HG02870 (cell line): Measurements from ENCODE around the gene NR2F1.
A peak's percentile ranks its signal among the peaks of the same experiment; 100 is the strongest.

Experiments
- ATAC-seq: cut with Tn5 transposase; IDR thresholded peaks from one replicate; pipeline ENCODE4 v1.9.1; 2021; ENCODE audit warnings: mild to moderate bottlenecking, moderate library complexity; ENCODE audit not compliant: unreplicated experiment

Gene NR2F1

DNA sequence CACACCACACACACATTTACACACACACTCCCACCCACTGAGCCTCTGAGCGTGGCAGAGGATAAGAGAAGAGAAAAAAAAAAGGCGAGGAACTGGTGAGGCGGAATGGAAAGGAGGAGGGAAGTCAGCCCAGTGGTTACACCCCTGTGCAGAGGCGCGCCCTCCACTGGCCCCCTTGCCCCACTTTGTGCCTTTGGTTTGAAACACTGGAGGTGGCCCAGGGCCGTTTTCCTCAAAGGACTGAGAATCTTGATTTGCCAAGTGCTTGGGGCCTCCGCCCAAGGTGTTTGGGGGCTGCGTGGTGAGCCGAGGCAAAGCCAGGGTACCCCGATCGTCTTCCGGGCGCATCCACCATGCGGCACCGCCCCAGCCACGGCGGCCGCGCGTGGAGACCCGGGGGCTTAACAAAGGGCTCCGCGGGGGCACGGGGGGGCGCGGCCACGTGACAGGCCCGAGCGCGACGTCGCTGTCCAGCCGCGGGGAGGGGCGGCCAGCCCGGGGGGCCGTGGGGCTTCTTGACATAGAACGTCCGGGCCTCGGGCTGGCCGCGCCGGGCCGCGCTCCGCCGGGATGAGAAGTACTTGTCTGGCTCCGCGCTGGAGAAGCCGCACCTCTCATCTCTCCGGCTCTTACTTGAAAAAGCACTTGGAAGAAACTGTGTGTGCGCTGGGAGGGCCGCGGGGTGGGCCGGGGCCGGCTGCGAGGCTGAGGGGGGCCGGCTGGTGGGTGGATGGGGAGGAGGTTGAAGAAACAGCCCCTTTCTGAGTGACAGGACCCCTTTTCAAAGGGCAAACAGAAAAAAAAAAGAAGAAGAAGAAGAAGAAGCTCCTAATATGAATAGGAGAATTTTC is 21.0 kb downstream of the NR2F1 start:
- no peak for ATAC-seq

DNA sequence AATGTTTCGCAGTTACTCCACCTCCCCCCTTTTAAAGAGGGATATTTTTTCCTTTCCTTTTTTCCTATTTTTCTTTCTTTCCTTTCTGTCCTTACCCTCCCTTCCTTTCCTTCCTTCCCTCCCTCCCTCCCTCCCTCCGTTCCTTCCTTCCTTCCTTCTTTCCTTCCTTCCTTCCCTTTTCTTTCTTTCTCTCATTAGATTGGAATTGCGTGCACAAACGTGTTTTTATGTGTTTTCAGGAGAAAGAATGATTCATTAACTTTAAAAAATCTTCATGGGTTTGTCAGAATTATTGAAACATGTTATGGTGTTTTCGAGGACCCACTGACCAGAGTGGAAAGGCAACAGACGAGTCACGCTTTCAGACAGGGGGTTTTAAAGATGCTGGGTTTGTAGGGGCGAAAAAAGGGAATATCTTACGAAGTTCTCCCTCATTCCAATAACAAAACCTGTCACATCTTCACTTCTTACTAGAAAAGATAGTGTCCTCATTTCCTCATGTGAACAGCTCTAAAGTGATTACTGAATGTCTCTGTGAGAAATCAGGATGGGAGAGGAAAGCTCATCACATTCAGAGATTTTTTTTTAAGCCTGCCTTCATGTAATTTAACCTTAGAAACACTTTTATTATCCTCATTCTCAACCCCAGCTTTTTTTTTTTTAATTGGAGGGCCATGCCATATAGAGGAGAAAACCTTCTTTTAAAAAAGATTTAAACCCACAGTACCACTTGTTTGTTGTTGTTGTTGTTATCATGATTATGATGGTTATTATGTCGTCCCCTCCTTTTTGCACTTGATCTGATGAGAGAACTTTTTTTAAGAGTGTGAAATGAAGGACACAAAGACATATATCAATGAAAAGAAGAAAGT is 21.9 kb downstream of the NR2F1 start:
- no peak for ATAC-seq

DNA sequence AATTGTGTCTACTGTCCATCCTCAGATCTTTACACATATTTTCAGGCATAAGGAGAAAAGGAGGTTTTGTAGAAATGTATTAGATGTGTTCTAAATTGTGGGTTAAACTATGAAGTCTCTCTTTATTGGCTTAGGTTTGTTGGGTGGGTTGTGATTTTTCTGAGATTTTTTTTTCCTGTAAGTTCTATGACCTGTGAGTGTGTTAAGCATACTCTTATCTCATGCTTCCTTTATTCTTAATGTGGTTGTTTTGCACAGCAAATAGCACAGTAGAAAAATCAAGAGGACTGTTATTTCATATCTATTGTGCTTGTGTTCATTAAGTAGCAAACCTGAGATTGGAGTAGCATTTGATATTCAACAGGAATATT is 23.3 kb downstream of the NR2F1 start:
- no peak for ATAC-seq

DNA sequence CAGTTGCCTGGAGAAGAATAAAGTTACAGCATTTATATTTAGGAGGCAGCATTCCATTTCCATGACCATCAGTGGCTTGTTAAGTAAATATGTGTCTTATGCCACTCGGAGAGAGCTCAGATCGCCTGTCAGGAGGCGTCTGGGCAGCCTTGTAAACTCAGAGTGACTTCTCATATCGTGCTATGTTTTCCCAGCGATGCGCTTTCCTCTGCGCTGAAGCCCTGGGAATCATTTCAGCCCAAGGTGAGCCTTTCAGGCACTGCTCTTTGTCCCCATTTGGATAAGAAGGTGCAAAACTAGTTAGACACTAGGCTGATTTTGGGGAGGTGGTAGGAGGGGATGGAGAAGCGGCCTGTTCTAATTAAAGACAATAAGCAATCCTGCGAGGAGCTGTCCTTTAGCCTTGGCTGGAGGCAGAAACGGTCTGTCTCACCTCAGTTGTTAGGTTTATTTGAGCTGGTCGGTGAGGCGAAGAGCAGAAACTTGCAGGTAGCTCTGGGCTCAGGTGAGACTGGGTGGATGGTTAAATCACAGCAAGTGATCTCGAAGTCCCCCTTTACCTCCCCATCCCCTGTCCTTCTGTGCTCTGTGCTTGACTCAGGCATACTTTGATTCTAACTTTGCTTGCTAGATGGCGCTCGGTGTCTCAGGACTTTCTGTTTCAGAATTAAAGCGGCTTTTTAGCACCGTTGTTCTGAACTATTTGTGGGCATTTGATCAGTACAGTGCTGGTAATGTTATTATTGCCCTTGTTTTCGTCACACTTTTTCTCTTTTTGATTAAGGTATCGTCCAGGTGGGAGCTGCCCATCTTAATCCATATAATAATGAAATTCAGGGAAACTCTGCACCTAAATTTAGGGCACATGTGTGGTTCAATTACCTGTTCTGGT is 24.6 kb downstream of the NR2F1 start:
- peak; percentile 88 for ATAC-seq

DNA sequence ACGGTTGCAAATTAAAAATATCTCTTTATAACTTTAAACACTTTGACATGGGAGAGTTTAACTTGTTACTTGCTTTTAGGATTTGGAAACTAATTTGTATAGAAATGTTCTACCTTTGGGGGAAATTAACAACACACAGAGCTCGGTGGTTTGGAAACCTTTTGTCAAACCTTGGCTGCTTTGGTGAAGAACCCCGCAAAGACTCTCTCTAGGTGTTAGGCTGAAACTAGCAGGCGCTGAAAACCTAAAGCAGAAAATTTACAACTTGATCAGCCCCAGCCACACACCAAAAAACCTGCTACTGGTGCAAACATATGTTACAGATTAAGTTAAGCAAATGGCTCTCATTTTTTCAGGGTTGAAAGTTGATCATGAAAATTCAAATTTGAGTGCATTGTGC is 25.8 kb downstream of the NR2F1 start:
- no peak for ATAC-seq

DNA sequence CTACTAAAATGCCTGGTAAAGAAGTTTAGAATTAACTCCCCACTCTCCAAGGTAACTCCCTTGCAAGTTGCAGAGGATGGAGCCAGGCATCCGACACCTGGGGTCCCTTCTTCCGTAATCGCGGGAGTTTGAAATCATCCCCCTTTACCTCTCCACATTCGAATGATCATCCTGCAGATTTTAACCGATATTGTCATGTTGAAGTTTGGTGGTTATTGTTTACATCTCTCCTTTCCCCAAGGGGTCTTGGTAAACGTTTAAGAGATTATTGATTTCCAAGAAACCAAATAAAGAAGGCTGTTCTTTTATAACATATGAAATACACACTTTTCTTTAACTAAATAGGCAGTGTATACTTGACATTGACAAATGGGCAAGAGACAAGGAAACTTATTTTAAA is 26.7 kb downstream of the NR2F1 start:
- no peak for ATAC-seq

DNA sequence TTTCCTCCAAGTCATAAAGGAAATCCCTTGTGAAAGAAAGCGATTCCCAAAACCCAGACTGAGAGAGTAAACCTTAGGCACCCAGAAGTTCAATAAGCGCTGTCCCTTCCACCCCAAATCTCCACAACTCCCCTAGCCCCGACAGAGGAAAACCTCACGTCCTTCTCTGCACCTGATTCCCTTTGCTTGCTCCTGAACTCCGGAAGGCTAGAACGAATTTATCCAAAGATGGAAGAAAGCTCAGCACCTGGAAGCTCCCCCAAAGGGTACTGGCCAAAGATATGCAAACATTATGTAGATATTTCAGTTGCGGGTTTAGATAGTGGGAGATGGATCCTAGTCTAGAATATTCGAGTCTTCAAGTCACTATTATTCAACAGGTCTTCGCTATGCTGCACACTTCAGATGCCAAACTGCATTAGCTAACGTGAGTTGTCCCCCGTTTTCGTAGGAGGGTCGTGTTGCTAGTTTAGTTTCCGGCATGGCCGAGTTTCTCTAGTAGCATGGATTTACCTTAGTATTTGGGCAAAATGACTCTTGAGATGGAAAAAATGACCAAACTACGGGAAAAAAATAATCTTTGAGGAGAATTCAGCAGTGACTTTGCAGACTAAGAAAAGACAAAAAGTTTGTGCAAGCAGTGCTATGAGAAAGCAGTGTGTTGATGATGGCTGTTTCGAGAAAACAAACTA is 27.7 kb downstream of the NR2F1 start:
- ATAC-seq, result no peak

DNA sequence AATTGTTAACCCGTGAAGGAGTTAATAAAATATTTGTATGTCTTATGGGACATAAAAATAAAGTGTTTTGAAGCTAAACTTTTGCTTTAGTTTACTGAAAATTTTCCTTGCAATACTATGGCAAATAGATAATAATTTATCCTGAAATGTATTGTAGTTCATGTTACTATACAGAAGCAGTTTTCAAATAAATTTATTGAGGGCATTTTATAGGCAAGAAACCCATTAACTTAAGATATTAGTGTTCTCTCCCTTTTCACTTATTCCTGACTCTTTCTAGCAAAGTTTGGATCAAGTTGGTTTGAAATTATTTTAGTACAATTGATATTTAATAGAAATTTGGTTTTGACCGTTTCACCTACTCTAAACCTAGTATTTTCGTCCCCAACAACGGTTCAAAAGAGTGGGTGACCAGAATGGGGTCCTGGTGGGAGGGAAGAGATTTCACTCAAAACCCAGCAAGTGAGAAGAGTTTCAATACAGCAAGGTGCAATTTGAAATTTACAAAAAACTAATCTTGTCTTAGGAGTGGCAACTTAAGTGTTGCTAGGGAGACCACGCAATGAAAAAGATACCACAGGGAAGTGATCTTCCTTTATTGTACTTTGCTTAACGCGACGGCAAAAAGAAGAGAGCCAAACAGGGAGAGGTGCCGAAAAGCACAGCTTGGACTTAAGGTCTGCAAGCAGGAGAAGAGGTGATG is 28.4 kb downstream of the NR2F1 start:
- ATAC-seq, result no peak

DNA sequence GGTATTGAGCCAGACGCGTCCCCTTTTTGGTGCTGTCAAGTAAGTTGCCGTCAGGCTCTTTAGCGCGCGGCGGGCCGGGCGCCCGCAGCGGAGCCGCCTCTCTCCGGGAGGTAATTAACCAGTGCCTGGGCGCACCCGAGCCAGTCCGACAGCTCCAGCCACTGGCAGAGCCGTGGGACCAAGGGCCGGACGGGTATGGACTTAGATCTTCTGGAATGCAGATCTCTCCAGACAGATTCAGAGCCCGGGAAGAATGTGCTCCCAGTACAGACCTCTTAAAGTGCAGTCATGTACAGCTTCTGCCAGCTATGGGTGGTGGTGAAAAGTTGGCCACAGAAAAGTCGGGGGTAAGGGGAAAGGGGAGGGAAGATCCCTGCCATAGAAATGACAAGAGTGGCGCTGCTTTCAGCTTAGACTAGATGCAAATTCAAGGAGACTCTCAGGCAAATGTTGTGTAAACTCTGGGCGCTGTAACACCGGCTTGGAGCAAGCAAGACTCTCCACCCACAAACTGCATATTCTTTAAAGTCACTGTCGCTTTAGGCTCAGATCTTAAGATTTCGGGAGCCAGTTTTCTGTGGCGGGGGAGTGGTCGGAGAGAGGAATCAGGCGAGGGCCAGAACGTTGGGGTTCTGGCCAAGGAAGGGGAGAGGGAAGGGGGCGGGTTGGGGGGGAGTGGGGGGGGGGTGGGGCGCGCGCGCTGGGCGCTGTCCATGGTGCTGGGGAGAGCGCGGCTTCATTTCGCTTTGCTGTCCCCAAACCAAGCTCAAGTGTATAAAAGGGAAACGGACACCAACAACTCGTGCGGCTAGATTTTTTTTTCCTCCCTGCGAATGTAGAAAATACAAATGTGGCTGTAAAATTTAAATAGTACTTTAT is 29.2 kb downstream of the NR2F1 start:
- ATAC-seq, result no peak

DNA sequence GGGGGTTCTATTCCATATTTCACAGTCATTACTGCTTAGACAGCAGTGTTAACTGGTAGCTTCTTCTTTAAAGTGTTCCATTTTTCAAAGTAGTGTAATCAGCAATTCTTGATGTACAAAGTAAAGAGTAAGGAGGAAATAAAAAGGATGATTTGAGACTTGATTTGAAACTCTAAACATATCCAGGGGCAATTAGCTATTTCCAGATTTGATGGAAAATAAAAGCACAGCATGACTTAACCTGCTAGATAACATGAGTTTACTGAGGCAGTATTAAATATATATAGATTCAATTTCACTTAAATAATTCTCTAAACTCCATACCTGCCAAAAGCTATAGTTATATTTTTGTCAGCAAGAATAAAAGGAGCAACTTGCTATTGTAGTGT is 29.8 kb downstream of the NR2F1 start:
- ATAC-seq, result no peak

DNA sequence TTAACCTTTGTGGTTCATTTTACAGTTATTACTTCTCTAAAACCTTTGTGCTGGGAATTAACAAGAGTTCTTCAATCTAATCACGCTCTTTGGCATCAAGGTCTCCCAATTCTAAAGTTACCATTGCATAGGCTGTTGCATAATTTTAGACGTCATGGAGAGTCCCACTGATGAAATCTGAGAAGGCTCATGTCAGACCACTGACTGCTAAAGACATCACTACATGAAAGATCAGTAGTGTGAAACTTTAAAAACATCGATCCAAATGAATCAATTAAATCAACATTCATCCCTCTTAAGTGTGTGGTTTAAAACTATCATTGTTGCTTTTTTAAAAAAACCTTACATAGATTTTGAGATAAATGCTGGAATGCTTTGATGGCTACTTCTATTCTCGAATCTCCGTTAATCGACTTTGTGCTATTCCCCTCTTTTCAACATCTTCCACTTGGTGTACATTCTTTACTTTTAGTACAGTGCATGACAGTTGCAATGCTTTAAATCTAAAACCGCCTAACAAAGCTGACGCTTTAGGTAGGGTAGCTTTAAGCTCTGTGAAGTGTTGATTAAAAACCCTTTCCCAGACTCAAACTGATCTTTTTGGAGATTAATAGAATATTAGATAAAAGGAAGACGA is 33.6 kb downstream of the NR2F1 start:
- ATAC-seq, result no peak

DNA sequence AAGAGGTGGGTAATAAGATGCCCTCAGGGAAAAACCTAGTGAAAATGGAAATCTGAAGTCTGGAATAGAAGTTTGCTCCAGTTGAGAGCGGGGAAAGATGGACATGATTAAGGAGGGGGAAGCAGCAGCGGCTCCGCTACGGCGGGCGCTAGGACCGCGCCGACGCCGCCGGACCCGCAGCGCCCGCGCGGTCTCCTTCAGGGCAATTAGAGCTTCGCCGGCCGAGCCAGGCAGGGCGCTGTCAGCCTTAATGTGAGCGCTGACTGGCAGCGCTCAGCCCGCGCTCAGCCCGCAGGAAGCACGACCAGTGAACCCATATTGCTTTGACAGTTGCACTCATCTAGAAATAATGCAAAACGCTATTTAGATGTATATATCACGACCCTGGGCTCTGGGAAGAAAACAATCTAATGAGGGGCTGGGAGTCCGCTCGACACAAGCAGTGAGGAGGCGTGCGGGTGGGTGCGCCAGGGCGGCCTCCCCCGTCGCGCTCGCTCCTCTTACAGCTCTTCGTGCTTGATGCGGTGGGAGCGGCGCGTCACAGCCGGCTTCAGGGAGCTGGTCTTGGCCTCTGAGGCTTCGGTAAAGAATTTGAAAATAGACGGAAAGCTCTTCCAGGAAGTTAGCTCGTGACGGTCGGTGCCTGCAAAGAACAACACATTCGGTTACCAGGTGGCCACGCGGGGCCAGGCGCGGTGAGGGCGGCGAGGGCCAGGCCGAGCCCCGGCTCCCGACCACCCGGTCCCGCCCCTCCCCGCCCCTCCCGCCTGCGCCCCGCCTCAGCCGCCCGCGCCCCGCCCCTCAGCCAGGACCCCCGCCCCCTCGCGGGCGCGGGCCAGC is 37.7 kb downstream of the NR2F1 start:
- ATAC-seq, result peak; percentile 96

DNA sequence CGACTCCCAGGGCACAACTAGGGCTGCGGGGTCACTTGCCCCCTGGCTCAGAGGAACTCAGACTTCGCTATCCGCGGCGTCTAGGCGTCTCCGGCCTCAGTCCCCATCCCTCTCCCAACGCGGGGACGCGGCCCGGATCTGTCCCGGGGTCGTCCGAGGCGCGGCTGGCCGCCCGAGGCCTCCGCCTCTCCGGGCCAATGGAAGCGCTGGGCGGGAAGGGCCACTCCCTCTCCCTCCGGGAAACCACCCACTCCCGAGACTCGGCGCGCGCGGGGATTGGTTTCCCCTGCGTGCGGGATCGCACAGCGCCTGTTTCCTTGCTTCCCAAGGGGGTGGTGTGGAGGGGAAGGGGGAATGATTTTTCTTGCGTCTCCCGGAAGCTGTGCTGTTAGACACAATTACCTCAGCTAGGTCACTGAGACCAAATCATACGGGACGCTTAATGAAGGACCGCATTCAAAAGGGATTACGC is 38.3 kb downstream of the NR2F1 start:
- ATAC-seq, result no peak

DNA sequence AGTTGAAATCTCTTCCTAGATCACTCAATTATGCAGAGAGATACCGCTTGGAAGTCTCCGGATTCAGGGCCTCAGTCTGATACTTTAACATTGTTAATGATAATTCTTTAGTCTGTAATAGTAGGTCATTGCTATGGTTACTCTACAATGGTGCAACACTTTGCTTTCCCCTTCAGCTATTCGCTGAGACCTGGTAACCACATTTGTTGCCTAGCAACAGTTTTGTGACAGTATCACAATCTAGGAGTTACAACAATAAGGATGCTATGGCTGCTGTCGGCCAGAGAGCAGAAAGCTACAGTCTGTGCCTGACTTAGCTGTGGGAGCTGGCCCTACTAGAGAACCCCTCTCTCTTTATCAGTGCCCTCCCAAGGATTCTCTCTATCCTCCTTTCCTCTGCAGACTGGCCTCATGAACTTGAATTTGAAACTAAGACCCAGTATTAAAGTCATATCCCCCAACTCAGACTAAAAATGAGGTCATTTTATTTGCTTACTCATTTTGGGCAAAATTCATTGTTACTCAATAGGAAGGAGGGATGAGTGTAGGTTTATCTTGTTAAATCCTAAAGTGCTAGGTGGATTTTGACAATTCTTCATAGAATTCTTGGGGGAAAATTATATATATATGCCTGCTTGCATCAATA is 39.3 kb downstream of the NR2F1 start:
- no peak for ATAC-seq

DNA sequence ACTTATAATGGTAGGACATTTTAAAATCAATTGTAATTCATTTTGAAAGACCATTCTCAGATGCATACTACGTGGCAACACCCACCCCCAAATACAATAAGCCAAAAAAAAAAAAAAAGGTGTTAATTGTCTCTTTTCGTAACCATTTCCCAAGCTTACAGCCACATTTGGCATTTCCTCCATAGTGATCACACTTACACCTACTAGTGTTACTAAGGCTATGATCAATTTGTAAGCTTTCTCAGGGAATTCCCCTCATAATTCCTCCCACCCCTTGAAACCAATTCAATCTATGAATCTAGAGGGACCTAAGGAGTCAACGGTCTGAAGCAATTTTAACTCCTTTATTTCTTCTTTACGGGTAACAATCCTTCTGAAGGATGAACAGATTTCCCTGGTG is 40.1 kb downstream of the NR2F1 start:
- no peak for ATAC-seq

DNA sequence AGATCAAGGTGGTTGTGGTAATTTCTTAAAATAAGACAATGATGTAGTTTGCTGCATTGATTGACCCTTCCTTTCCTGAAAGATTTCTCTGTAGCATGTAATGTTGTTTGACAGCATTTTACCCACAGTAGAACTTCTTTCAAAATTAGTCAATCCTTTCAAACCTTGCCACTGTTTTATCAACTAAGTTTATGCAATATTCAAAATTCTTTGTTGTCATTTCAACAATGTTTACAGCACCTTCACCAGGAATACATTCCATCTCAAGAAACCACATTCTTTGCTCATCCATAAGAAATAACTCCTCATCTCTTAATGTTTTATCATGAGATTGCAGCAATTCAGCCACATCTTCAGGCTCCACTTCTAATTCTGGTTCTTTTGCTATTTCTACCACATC is 43.8 kb downstream of the NR2F1 start:
- ATAC-seq, result no peak

DNA sequence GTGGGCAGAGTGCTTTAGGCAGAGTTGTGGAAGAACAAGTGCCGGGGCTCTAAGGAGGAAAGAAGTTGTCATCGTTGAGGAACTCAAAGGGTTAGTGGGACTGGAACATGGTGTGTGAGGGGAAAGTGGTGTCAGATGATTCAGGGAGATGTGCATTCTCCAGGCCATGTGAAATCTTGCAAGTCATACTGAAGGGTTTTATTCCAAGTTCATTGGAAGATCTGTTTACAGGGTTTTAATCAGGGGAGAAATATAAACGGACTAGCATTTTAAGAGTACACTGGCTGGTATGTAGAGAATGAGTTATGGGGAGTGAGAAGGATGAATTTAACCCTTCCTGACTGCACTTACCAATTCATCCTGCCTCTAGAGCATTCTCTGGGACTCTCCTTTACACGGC is 49.3 kb downstream of the NR2F1 start:
- ATAC-seq, result no peak
